Measurements from ENCODE around the gene ZNF512. TPM values are rescaled to one million over a fixed set of nuclear protein-coding genes. Genes with fewer than 3 reads are reported as not detected.
"Not testable (repeated sequence)": the region's sequence is repeated elsewhere in the genome, so short reads cannot be mapped to it uniquely, and the experiment has no call there.

ZNF512 gene
- total and polyA plus RNA-seq, 10 donors = 16.7 to 61.8 (median 37.4) TPM

GRCh38 chr2:27624943-27625342 is 42.1 kb downstream of the ZNF512 start:
- H3K27ac ChIP-seq = no peak overlapping the region
- intact Hi-C loops (cut with DNase I; ENCODE audit: low total_unique reads) = no loop called here
- H3K9me3 ChIP-seq = no peaks in the 10 kb centered on the region
- no peak for DNase-seq
- peaks cover 6 to 37% (median 29%) of the 10 kb centered on the region in 6 donors for H3K4me1 ChIP-seq
- TF ChIP-seq POLR2AphosphoS5 (IDR thresholded peaks at IDR 0.05) = no peak
- no peak for TF ChIP-seq CTCF (IDR thresholded peaks at IDR 0.05 in 8 of 11, conservative IDR thresholded peaks at IDR 0.05 in 3 of 11)
- no peak for TF ChIP-seq POLR2A (IDR thresholded peaks at IDR 0.05)
- H3K27me3 ChIP-seq (replicated peaks in 1 of 7) = no peaks in the 10 kb centered on the region
- no peak overlapping the region for H3K4me3 ChIP-seq
- H3K36me3 ChIP-seq = peaks cover 5 to 50% (median 44%) of the 10 kb centered on the region in 6 donors

- H3K27me3 ChIP-seq (replicated peaks in 1 of 7); H3K9me3 ChIP-seq; intact Hi-C loops (cut with DNase I; ENCODE audit: low total_unique reads); DNase-seq; H3K4me3 ChIP-seq: not testable (repeated sequence)
- Histone ChIP-seq H3K27ac (peak overlapping the region in 7 of 8 donors; percentile 38 to 88 (median 62)), H3K4me1 (peaks cover 13 to 51% (median 35%) of the 10 kb centered on the region in 6 donors), H3K36me3 (peaks cover 0 to 50% (median 39%) of the 10 kb centered on the region in 6 donors)
- 57 to 86% (median 75%) methylated on average over 1 of the region's 1 CpG for WGBS, 5 donors
Observed at GRCh38 chr2:27626323-27626722, 43.5 kb downstream of the ZNF512 start.

- Histone ChIP-seq H3K4me1 (peaks cover 13 to 57% (median 36%) of the 10 kb centered on the region in 6 donors), H3K36me3 (peaks cover 0 to 50% (median 39%) of the 10 kb centered on the region in 6 donors), H3K27ac (peak overlapping the region; percentile 8 to 88 (median 60))
- H3K27me3 ChIP-seq (replicated peaks in 1 of 7); DNase-seq; H3K9me3 ChIP-seq; H3K4me3 ChIP-seq; intact Hi-C loops (cut with DNase I; ENCODE audit: low total_unique reads): not testable (repeated sequence)
- WGBS, 5 donors = 22 to 34% (median 26%) methylated on average over 3 of the region's 3 CpGs
- TF ChIP-seq POLR2AphosphoS5 (IDR thresholded peaks at IDR 0.05) = peak in 1 of 3 donors; percentile 21
Observed at GRCh38 chr2:27626921-27627320, 44.1 kb downstream of the ZNF512 start.

GRCh38 chr2:27627963-27628766 is 45.3 kb downstream of the ZNF512 start:
- intact Hi-C loops (cut with DNase I; ENCODE audit: low total_unique reads) = no loop called here
- WGBS, 5 donors = 4 to 13% (median 6%) methylated on average over 14 to 21 of the region's 21 CpGs
- peaks cover 0 to 50% (median 37%) of the 10 kb centered on the region in 6 donors for H3K36me3 ChIP-seq
- peaks cover 13 to 58% (median 36%) of the 10 kb centered on the region in 6 donors for H3K4me1 ChIP-seq
- H3K4me3 ChIP-seq = peak overlapping the region; percentile 73 to 91 (median 81)
- TF ChIP-seq POLR2A (IDR thresholded peaks at IDR 0.05) = no peak
- TF ChIP-seq CTCF (IDR thresholded peaks at IDR 0.05 in 8 of 11, conservative IDR thresholded peaks at IDR 0.05 in 3 of 11) = no peak
- no peak for TF ChIP-seq POLR2AphosphoS5 (IDR thresholded peaks at IDR 0.05)
- peak overlapping the region; percentile 44 to 88 (median 74) for H3K27ac ChIP-seq
- no peaks in the 10 kb centered on the region for H3K27me3 ChIP-seq (replicated peaks in 1 of 7)
- no peak for DNase-seq
- H3K9me3 ChIP-seq = no peaks in the 10 kb centered on the region

Measured in spleen (tissue), 11 donors.